ENCODE data around the gene COL5A2. TPM values are rescaled to one million over a fixed set of nuclear protein-coding genes. Genes with fewer than 3 reads are reported as not detected.

Gene COL5A2
- total and polyA plus RNA-seq, 2 donors (not counting 3 experiments of a cell fraction or from before 2014, with no cell fraction given): 47.4 to 123 TPM

- CTCF ChIA-PET: interaction anchor here (1.0 to 4.8 kb wide), 32 partner anchors 8 to 654 kb away, joined by 3 to 98 read pairs (median 8); no protein-coding TSS in a partner anchor
- Histone ChIP-seq H3K27me3 (ENCODE audit: control insufficient read depth in 2 of 2, insufficient read depth in 2 of 2, low read length in 2 of 2) (no peaks in the 10 kb centered on the region), H3K4me2 (ENCODE audit: insufficient read depth, low read length) (peak overlapping the region; percentile 90), H3K36me3 (ENCODE audit: control insufficient read depth in 2 of 2, extremely low read depth in 1 of 2, insufficient read depth in 2 of 2, low read length in 2 of 2) (no peaks in the 10 kb centered on the region), H3K4me1 (ENCODE audit: control insufficient read depth, extremely low read depth, insufficient read depth, low read length) (peaks cover 15% of the 10 kb centered on the region), H3K9ac (replicated peaks; ENCODE audit: extremely low read depth, insufficient read depth, low read length) (peak overlapping the region; percentile 55), H3K4me3 (replicated peaks in 1 of 3; ENCODE audit: insufficient read depth in 1 of 3, low read depth in 1 of 3, low read length in 3 of 3) (peak overlapping the region; percentile 24 to 98 (median 76)), H3K79me2 (ENCODE audit: control insufficient read depth, insufficient read depth, low read length) (peaks cover 43% of the 10 kb centered on the region), H3K9me3 (replicated peaks; ENCODE audit: control insufficient read depth, insufficient read depth, low read length) (no peaks in the 10 kb centered on the region), H4K20me1 (replicated peaks; ENCODE audit: control insufficient read depth, extremely low read depth, insufficient read depth, low read length) (no peaks in the 10 kb centered on the region), H3K27ac (ENCODE audit: insufficient read depth, low read depth, low read length) (no peak overlapping the region), H3K9me1 (replicated peaks; ENCODE audit: control insufficient read depth, extremely low read depth, insufficient read depth, low read length) (no peaks in the 10 kb centered on the region), H2AFZ (ENCODE audit: low read depth, low read length) (no peak overlapping the region)
- no TSS peak for BruUV-seq (replicated peaks)
- DNase-seq (ENCODE audit: low read depth, low spot score) (peak; percentile 25), FAIRE-seq (no peak)
- dilution Hi-C loops (cut with MboI; ENCODE audit: extremely low pct_ligation_motif_present, low sequenced_read_pairs): no loop called here
- TF ChIP-seq FOS (IDR thresholded peaks at IDR 0.05; ENCODE audit: borderline replicate concordance, insufficient read depth, low read length) (no peak), MAX (IDR thresholded peaks at IDR 0.05; ENCODE audit: insufficient read depth, insufficient read length) (no peak)
- POLR2A ChIA-PET: interaction anchor here (1.1 kb wide), 1 partner anchor 45 kb away, joined by 3 read pairs; no protein-coding TSS in a partner anchor
- intact Hi-C loops (cut with micrococcal nuclease): no loop called here
These were observed 2.2 kb downstream of the COL5A2 start for GRCh38 chr2:189177251-189177840.

GRCh38 chr2:189176516-189176915 is 3.0 kb downstream of the COL5A2 start:
- Histone ChIP-seq H3K9me1 (replicated peaks; ENCODE audit: control insufficient read depth, extremely low read depth, insufficient read depth, low read length) (no peaks in the 10 kb centered on the region), H3K9me3 (replicated peaks; ENCODE audit: control insufficient read depth, insufficient read depth, low read length) (no peaks in the 10 kb centered on the region), H3K27me3 (ENCODE audit: control insufficient read depth in 2 of 2, insufficient read depth in 2 of 2, low read length in 2 of 2) (no peaks in the 10 kb centered on the region), H3K36me3 (ENCODE audit: control insufficient read depth in 2 of 2, extremely low read depth in 1 of 2, insufficient read depth in 2 of 2, low read length in 2 of 2) (no peaks in the 10 kb centered on the region), H3K4me2 (ENCODE audit: insufficient read depth, low read length) (peak overlapping the region; percentile 90), H4K20me1 (replicated peaks; ENCODE audit: control insufficient read depth, extremely low read depth, insufficient read depth, low read length) (peaks cover 2% of the 10 kb centered on the region), H3K4me3 (replicated peaks in 1 of 3; ENCODE audit: insufficient read depth in 1 of 3, low read depth in 1 of 3, low read length in 3 of 3) (no peak overlapping the region), H3K4me1 (ENCODE audit: control insufficient read depth, extremely low read depth, insufficient read depth, low read length) (peaks cover 15% of the 10 kb centered on the region), H3K27ac (ENCODE audit: insufficient read depth, low read depth, low read length) (no peak overlapping the region), H2AFZ (ENCODE audit: low read depth, low read length) (no peak overlapping the region), H3K9ac (replicated peaks; ENCODE audit: extremely low read depth, insufficient read depth, low read length) (no peak overlapping the region), H3K79me2 (ENCODE audit: control insufficient read depth, insufficient read depth, low read length) (peaks cover 49% of the 10 kb centered on the region)
- TF ChIP-seq CTCF (IDR thresholded peaks at IDR 0.05; ENCODE audit: extremely low read depth in 1 of 2, insufficient read depth in 1 of 2, low read depth in 1 of 2, low read length in 2 of 2) (no peak), FOS (IDR thresholded peaks at IDR 0.05; ENCODE audit: borderline replicate concordance, insufficient read depth, low read length) (no peak), POLR2AphosphoS5 (IDR thresholded peaks at IDR 0.05; ENCODE audit: insufficient read depth, low read depth, low read length) (no peak), GATA2 (IDR thresholded peaks at IDR 0.05; ENCODE audit: insufficient read depth, insufficient read length, low read depth, low read length) (no peak), JUN (IDR thresholded peaks at IDR 0.05; ENCODE audit: borderline replicate concordance, insufficient read depth, insufficient read length, low read depth) (no peak), MAX (IDR thresholded peaks at IDR 0.05; ENCODE audit: insufficient read depth, insufficient read length) (no peak), POLR2A (IDR thresholded peaks at IDR 0.05; ENCODE audit: low read depth, low read length) (no peak), EZH2 (IDR thresholded peaks at IDR 0.05; ENCODE audit: borderline replicate concordance, low read depth, low read length, severe bottlenecking) (no peak), MYC (IDR thresholded peaks at IDR 0.05; ENCODE audit: low read depth, low read length) (no peak)
- DNase-seq (ENCODE audit: low read depth, low spot score) (no peak), FAIRE-seq (no peak)
- CTCF ChIA-PET: interaction anchor here (1.0 to 4.8 kb wide), 8 partner anchors 7 to 110 kb away, joined by 3 to 98 read pairs (median 11); no protein-coding TSS in a partner anchor
- dilution Hi-C loops (cut with MboI; ENCODE audit: extremely low pct_ligation_motif_present, low sequenced_read_pairs): no loop called here
- no TSS peak for BruUV-seq (replicated peaks)
- POLR2A ChIA-PET: no interaction called here
- intact Hi-C loops (cut with micrococcal nuclease): no loop called here

Measured in endothelial cell of umbilical vein (primary cell).